ENCODE results near the gene FBXO17.

GRCh38 chr19:38989066-38989605 lies 13.6 kb upstream of the FBXO17 start:
- no peak for TF ChIP-seq CTCF (IDR thresholded peaks at IDR 0.05; ENCODE audit: low read length)
- no peak for TF ChIP-seq EZH2 (IDR thresholded peaks at IDR 0.05; ENCODE audit: borderline replicate concordance, low read length)

Measured in OCI-LY1 (cell line).